ENCODE results near the gene CHN2. TPM values are rescaled to one million over a fixed set of nuclear protein-coding genes. Genes with fewer than 3 reads are reported as not detected.

The CHN2 gene
- total RNA-seq, 1 donor from 2014 or later = 6.6 TPM

GRCh38 chr7:29457141-29457561 lies 262.6 kb downstream of the CHN2 start:
- Mint-ChIP-seq H3K4me3 (no peak overlapping the region), H3K27me3 (ENCODE audit: insufficient read depth, low read depth) (peaks cover 8% of the 10 kb centered on the region)

DNA sequence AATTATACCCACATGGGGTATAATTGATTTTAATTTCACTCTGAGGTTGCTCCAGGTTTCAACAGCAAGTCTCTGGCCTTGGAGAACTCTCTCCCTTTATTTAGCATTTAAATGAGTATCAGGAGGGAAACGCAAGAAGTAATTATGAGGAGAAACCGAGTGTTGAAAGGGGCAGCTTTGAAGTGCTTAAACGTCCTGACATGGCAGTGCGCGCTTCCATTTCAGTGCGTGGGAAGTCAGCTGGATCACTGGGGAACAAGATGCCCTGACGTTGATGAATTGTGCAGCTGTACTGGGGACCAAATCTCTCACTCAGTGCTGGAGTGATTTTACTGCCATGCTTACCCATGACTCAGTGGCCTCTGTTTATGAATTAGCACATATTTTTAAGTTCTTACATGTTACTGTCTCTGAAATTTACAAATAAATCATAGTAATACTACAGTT lies 263.0 kb downstream of the CHN2 start:
- peak; percentile 18 for DNase-seq (ENCODE audit: low spot score)
- peak overlapping the region; percentile 0 for H3K4me2 ChIP-seq
- Mint-ChIP-seq H3K27me3 (ENCODE audit: insufficient read depth, low read depth) (peaks cover 8% of the 10 kb centered on the region), H3K4me3 (no peak overlapping the region), H3K9me3 (peaks cover 2% of the 10 kb centered on the region), H3K4me1 (peaks cover 33% of the 10 kb centered on the region), H3K27ac (no peak overlapping the region), H3K36me3 (no peaks in the 10 kb centered on the region)
- H3K36me3 ChIP-seq = no peaks in the 10 kb centered on the region
- no peak overlapping the region for H2AFZ ChIP-seq (replicated peaks)
- H3K4me1 ChIP-seq = peaks cover 5% of the 10 kb centered on the region
- peaks cover 90% of the 10 kb centered on the region for H3K27me3 ChIP-seq
- H3F3A ChIP-seq (ENCODE audit: low read depth) = no peaks in the 10 kb centered on the region
- H3K9ac ChIP-seq = no peak overlapping the region
- no peak for TF ChIP-seq EZH2 (IDR thresholded peaks at IDR 0.05)
- TF ChIP-seq EZH2phosphoT487 (IDR thresholded peaks at IDR 0.05) = no peak
- TF ChIP-seq, protein P1, sequence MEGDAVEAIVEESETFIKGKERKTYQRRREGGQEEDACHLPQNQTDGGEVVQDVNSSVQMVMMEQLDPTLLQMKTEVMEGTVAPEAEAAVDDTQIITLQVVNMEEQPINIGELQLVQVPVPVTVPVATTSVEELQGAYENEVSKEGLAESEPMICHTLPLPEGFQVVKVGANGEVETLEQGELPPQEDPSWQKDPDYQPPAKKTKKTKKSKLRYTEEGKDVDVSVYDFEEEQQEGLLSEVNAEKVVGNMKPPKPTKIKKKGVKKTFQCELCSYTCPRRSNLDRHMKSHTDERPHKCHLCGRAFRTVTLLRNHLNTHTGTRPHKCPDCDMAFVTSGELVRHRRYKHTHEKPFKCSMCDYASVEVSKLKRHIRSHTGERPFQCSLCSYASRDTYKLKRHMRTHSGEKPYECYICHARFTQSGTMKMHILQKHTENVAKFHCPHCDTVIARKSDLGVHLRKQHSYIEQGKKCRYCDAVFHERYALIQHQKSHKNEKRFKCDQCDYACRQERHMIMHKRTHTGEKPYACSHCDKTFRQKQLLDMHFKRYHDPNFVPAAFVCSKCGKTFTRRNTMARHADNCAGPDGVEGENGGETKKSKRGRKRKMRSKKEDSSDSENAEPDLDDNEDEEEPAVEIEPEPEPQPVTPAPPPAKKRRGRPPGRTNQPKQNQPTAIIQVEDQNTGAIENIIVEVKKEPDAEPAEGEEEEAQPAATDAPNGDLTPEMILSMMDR (IDR thresholded peaks at IDR 0.05) = no peak
- no peak overlapping the region for H3K27ac ChIP-seq
- no peaks in the 10 kb centered on the region for H3K9me3 ChIP-seq (ENCODE audit: low read depth)
- H3K4me3 ChIP-seq = no peak overlapping the region
- H4K20me1 ChIP-seq (ENCODE audit: low read depth) = peaks cover 18% of the 10 kb centered on the region
- no peaks in the 10 kb centered on the region for H3K79me2 ChIP-seq (ENCODE audit: low read depth)

More at GRCh38 chr7:29457141-29457561, 262.6 kb downstream of the CHN2 start:
- H3K9me3 Mint-ChIP-seq = peaks cover 2% of the 10 kb centered on the region
- DNase-seq (ENCODE audit: low spot score) = peak; percentile 75
- no peak overlapping the region for H3K27ac ChIP-seq
- no peaks in the 10 kb centered on the region for H3K79me2 ChIP-seq (ENCODE audit: low read depth)
- H3K36me3 ChIP-seq = no peaks in the 10 kb centered on the region
- no peak overlapping the region for H3K4me3 ChIP-seq
- no peaks in the 10 kb centered on the region for H3K36me3 Mint-ChIP-seq
- H3K4me2 ChIP-seq = peak overlapping the region; percentile 0
- H3K4me1 ChIP-seq = peaks cover 5% of the 10 kb centered on the region
- H3K9ac ChIP-seq = no peak overlapping the region
- TF ChIP-seq EZH2phosphoT487 (IDR thresholded peaks at IDR 0.05) = peak; percentile 61
- TF ChIP-seq, protein P1 (IDR thresholded peaks at IDR 0.05) = no peak
- no peak overlapping the region for H3K27ac Mint-ChIP-seq
- peaks cover 18% of the 10 kb centered on the region for H4K20me1 ChIP-seq (ENCODE audit: low read depth)
- H2AFZ ChIP-seq (replicated peaks) = no peak overlapping the region
- H3F3A ChIP-seq (ENCODE audit: low read depth) = no peaks in the 10 kb centered on the region
- H3K4me1 Mint-ChIP-seq = peaks cover 36% of the 10 kb centered on the region
- H3K27me3 ChIP-seq = peaks cover 95% of the 10 kb centered on the region
- H3K9me3 ChIP-seq (ENCODE audit: low read depth) = no peaks in the 10 kb centered on the region

DNA sequence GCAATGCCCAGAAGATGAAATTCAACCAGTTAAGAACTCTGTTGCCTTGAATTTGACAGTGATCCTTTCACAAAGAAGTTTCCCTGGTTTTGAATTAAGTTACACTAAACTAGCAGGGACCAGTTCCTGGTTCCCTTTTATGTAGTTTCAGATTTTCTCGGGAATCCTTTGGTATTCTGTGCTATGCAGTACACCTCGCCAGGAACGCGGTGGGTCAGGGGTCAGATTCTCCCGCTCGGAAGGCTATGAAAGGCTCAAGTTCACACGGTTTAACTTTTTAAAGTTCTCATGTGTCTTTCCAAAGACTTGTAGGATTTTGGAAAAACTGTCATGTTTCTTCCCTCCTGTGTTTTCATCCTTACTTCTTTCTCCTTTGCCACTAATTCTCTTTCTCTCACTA lies 264.4 kb downstream of the CHN2 start:
- H3K27me3 Mint-ChIP-seq (ENCODE audit: insufficient read depth, low read depth) = peaks cover 8% of the 10 kb centered on the region
- Histone ChIP-seq H3K36me3 (no peaks in the 10 kb centered on the region), H3K4me3 (no peak overlapping the region), H3K79me2 (ENCODE audit: low read depth) (no peaks in the 10 kb centered on the region), H4K20me1 (ENCODE audit: low read depth) (peaks cover 18% of the 10 kb centered on the region), H3K9me3 (ENCODE audit: low read depth) (no peaks in the 10 kb centered on the region), H2AFZ (replicated peaks) (no peak overlapping the region), H3K4me2 (no peak overlapping the region), H3K27ac (no peak overlapping the region), H3K9ac (no peak overlapping the region), H3K4me1 (peaks cover 5% of the 10 kb centered on the region), H3K27me3 (peaks cover 77% of the 10 kb centered on the region), H3F3A (ENCODE audit: low read depth) (no peaks in the 10 kb centered on the region)
- peaks cover 33% of the 10 kb centered on the region for H3K4me1 Mint-ChIP-seq
- H3K9me3 Mint-ChIP-seq = peaks cover 2% of the 10 kb centered on the region
- no peak overlapping the region for H3K4me3 Mint-ChIP-seq
- no peaks in the 10 kb centered on the region for H3K36me3 Mint-ChIP-seq
- DNase-seq (ENCODE audit: low spot score) = no peak
- TF ChIP-seq EZH2phosphoT487 (IDR thresholded peaks at IDR 0.05) = no peak
- TF ChIP-seq EZH2 (IDR thresholded peaks at IDR 0.05) = no peak
- TF ChIP-seq, protein P1 (IDR thresholded peaks at IDR 0.05) = no peak
- peak overlapping the region; percentile 42 for H3K27ac Mint-ChIP-seq
